GM12872 (cell line): ENCODE results near the gene ELMO1.

ENCODE experiments used
- CTCF ChIP-seq: IDR thresholded peaks from 3 replicates; pipeline ENCODE4 v1.5.1; 2011; ENCODE audit warnings: low read depth, mild to moderate bottlenecking, low read length, moderate library complexity; ENCODE audit not compliant: insufficient read depth

ELMO1 gene

GRCh38 chr7:37284285-37284684 lies 164.4 kb downstream of the ELMO1 start:
- no peak for TF ChIP-seq CTCF

- no peak for TF ChIP-seq CTCF
Measured at GRCh38 chr7:37283716-37284115, 164.9 kb downstream of the ELMO1 start.

GRCh38 chr7:37282927-37283326 lies 165.7 kb downstream of the ELMO1 start:
- TF ChIP-seq CTCF, result no peak

- TF ChIP-seq CTCF, result no peak
Measured at GRCh38 chr7:37282093-37282444, 166.6 kb downstream of the ELMO1 start.

- TF ChIP-seq CTCF, result no peak
Measured at GRCh38 chr7:37281368-37282092, 167.1 kb downstream of the ELMO1 start.

- TF ChIP-seq CTCF, result no peak
Measured at GRCh38 chr7:37277513-37277912, 171.2 kb downstream of the ELMO1 start.

- no peak for TF ChIP-seq CTCF
Measured at GRCh38 chr7:37275078-37275710, 173.5 kb downstream of the ELMO1 start.
